CD14-positive monocyte (primary cell): ENCODE measurements around the gene SETD1B. TPM values are rescaled to one million over a fixed set of nuclear protein-coding genes. Genes with fewer than 3 reads are reported as not detected.
A peak's percentile ranks its signal among the peaks of the same experiment; 100 is the strongest.

Experiments
- DNase-seq, 3 donors: peaks; one replicate each; pipeline ENCODE4 v3.0.0-alpha.2; 2011 to 2022
- H2AFZ ChIP-seq: 2 replicates; pipeline ENCODE4 v1.6.0; 2012; ENCODE audit warnings: mild to moderate bottlenecking, low read depth, low read length, inconsistent platforms; ENCODE audit not compliant: insufficient read depth, poor library complexity, severe bottlenecking
- H3K27ac ChIP-seq, 2 donors: 1 replicate in 1 of 2; 2 replicates in 1 of 2; pipeline ENCODE4 v1.5.1; 2012 to 2013; ENCODE audit warnings: low read length in 2 of 2, control low read depth in 1 of 2, inconsistent platforms in 1 of 2, low read depth in 1 of 2, mild to moderate bottlenecking in 1 of 2
- H3K27me3 ChIP-seq, 2 donors: one replicate each; pipeline versions ENCODE4 v1.6.0 to v1.6.1; 2011 to 2013; ENCODE audit warnings: low read length in 2 of 2; ENCODE audit not compliant: control insufficient read depth in 2 of 2, insufficient read depth in 2 of 2
- H3K36me3 ChIP-seq, 2 donors: replicated peaks in 1 of 2; 1 replicate in 1 of 2; 2 replicates in 1 of 2; pipeline versions ENCODE4 v1.5.1 to v1.6.1; 2012 to 2013; ENCODE audit warnings: low read length in 2 of 2, control low read depth in 1 of 2, inconsistent platforms in 1 of 2, mild to moderate bottlenecking in 1 of 2; ENCODE audit not compliant: insufficient read depth in 2 of 2, control insufficient read depth in 1 of 2
- H3K4me1 ChIP-seq, 2 donors: 1 replicate in 1 of 2; 2 replicates in 1 of 2; pipeline versions ENCODE4 v1.5.1 to v1.6.1; 2012 to 2013; ENCODE audit warnings: low read length in 2 of 2, control low read depth in 1 of 2, inconsistent platforms in 1 of 2, mild to moderate bottlenecking in 1 of 2, moderate library complexity in 1 of 2; ENCODE audit not compliant: insufficient read depth in 2 of 2, control insufficient read depth in 1 of 2
- H3K4me2 ChIP-seq: replicated peaks from 2 replicates; pipeline ENCODE3; 2012; ENCODE audit warnings: low read length, moderate library complexity, mild to moderate bottlenecking; ENCODE audit not compliant: poor library complexity, severe bottlenecking; ENCODE audit errors: extremely low read depth
- H3K4me3 ChIP-seq, 3 experiments: fragments of 200-600 bp in 1 of 3; sonication (generic) in 1 of 3; replicated peaks in 1 of 3; 1 replicate in 2 of 3; 2 replicates in 1 of 3; pipeline ENCODE4 v1.5.1; 2011 to 2013; ENCODE audit warnings: low read length in 3 of 3, mild to moderate bottlenecking in 3 of 3, control low read depth in 2 of 3, low read depth in 2 of 3, inconsistent platforms in 1 of 3, moderate library complexity in 1 of 3
- H3K79me2 ChIP-seq: 2 replicates; pipeline ENCODE4 v1.6.0; 2012; ENCODE audit warnings: mild to moderate bottlenecking, control low read depth, inconsistent platforms, low read length, moderate library complexity; ENCODE audit not compliant: insufficient read depth
- H3K9ac ChIP-seq: 2 replicates; pipeline ENCODE4 v1.6.0; 2017; ENCODE audit warnings: low read length, mild to moderate bottlenecking; ENCODE audit not compliant: insufficient read depth, poor library complexity, severe bottlenecking
- H3K9me3 ChIP-seq, 2 donors: replicated peaks in 1 of 2; 1 replicate in 1 of 2; 2 replicates in 1 of 2; pipeline versions ENCODE4 v1.5.1 to v1.6.1; 2012 to 2013; ENCODE audit warnings: low read length in 2 of 2, control low read depth in 1 of 2; ENCODE audit not compliant: control insufficient read depth in 1 of 2, insufficient read depth in 1 of 2
- H4K20me1 ChIP-seq: 2 replicates; pipeline ENCODE4 v1.6.0; 2012; ENCODE audit warnings: mild to moderate bottlenecking, low read length, control low read depth, moderate library complexity; ENCODE audit not compliant: insufficient read depth
- H3K27ac Mint-ChIP-seq, 7 donors: one replicate each; pipeline ENCODE4 v1.8.0; 2020; ENCODE audit warnings: mild to moderate bottlenecking in 7 of 7, mixed read lengths in 7 of 7, moderate library complexity in 6 of 7, inconsistent platforms in 2 of 7
- H3K27me3 Mint-ChIP-seq, 3 donors: one replicate each; pipeline ENCODE4 v1.8.0; 2021 to 2022; ENCODE audit warnings: low read depth in 3 of 3, mild to moderate bottlenecking in 3 of 3, mixed read lengths in 3 of 3, moderate library complexity in 3 of 3, inconsistent platforms in 1 of 3
- H3K36me3 Mint-ChIP-seq, 2 donors: one replicate each; pipeline ENCODE4 v1.8.0; 2020; ENCODE audit warnings: mixed read lengths in 2 of 2, inconsistent platforms in 1 of 2, mild to moderate bottlenecking in 1 of 2
- H3K4me1 Mint-ChIP-seq: one replicate; pipeline ENCODE4 v1.8.0; 2020; ENCODE audit warnings: mild to moderate bottlenecking, mixed read lengths
- H3K4me3 Mint-ChIP-seq, 2 donors: one replicate each; pipeline ENCODE4 v1.8.0; 2020; ENCODE audit warnings: mild to moderate bottlenecking in 2 of 2, mixed read lengths in 2 of 2, moderate library complexity in 1 of 2
- H3K9me3 Mint-ChIP-seq, 7 donors: one replicate each; pipeline ENCODE4 v1.8.0; 2020 to 2022; ENCODE audit warnings: mixed read lengths in 7 of 7, mild to moderate bottlenecking in 6 of 7, moderate library complexity in 6 of 7, inconsistent platforms in 2 of 7
- WGBS: methylation state at CpG from one replicate; pipeline ENCODE4 v1.1.5; 2013; ENCODE audit warnings: missing lambda C conversion rate; ENCODE audit not compliant: insufficient coverage; 5-methylcytosine and 5-hydroxymethylcytosine counted together
- intact Hi-C, 2 donors: fragments of 100-400 bp; cut with micrococcal nuclease; formaldehyde crosslinking; loops; one replicate each; pipeline versions ENCODE4 v1.15.0 to v1.15.1; 2023
- polyA plus RNA-seq, 3 donors: library from polyadenylated mRNA; depleted of rRNA in 1 of 3; unstranded in 2 of 3; stranded (reverse) in 1 of 3; fragments of 300-500 nt in 2 of 3; fragments of >200 nt in 1 of 3; fragmentation: Illumina TruSeq in 2 of 3; gene quantifications; 1 replicate in 2 of 3; 2 replicates in 1 of 3; pipeline ENCODE4 v1.2.3, GENCODE V29; 2012 to 2021
- TF ChIP-seq, protein P1 (sequence below): fragments of 200-600 bp; IDR thresholded peaks from one replicate; pipeline ENCODE4 v1.8.0; 2022; ENCODE audit warnings: antibody characterized with exemption, mild to moderate bottlenecking

The SETD1B gene
- polyA plus RNA-seq, 3 donors, result 0.28 to 9.0 (median 0.60) TPM

DNA sequence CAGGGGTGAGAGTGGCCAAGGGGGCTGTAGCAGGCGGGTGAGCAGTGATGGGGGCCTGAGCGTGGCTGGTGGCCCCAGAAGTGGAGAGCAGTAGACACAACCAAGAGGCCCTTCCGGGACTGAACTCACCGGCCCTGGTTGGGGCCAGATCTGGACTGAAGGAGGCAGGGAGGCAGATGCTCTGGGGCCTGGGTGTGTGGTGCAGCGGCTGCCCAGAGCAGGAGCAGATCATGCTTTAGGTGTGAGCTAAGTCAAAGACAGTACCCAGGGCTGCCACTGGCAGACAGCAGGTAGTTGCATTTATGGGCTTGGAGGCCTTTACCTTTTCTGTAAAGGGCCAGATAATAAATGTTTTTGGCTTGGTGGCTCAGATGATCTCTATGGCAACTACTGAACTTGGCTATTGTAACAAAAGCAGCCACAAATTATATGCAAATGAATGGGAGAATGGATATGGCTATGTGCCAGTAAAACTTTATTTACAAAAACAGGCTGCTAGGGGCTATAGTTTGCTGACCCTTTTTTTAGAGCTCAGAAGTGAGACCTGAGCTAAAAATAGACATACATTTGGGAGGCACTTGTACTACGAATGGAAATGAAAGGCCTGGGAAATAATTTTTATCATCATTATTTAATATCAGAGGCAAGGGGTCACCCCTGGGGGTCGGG is 25.6 kb downstream of the SETD1B start:
- H3K27ac Mint-ChIP-seq, result peak overlapping the region in 6 of 7 donors; percentile 3 to 69 (median 56)
- H3K36me3 Mint-ChIP-seq, result peaks cover 69 to 84% of the 10 kb centered on the region in 2 donors
- H3K4me2 ChIP-seq, result no peak overlapping the region
- H3K36me3 ChIP-seq, result peaks cover 70 to 84% of the 10 kb centered on the region in 2 donors
- H3K4me3 Mint-ChIP-seq, result no peak overlapping the region
- no peaks in the 10 kb centered on the region for H3K9me3 ChIP-seq
- H3K27ac ChIP-seq, result no peak overlapping the region
- no peak for DNase-seq
- no peak overlapping the region for H3K9ac ChIP-seq
- H3K27me3 Mint-ChIP-seq, result peaks cover 0 to 3% (median 0%) of the 10 kb centered on the region in 3 donors
- no peak overlapping the region for H2AFZ ChIP-seq
- no peaks in the 10 kb centered on the region for H3K27me3 ChIP-seq
- no peak overlapping the region for H3K4me3 ChIP-seq
- TF ChIP-seq, protein P1, sequence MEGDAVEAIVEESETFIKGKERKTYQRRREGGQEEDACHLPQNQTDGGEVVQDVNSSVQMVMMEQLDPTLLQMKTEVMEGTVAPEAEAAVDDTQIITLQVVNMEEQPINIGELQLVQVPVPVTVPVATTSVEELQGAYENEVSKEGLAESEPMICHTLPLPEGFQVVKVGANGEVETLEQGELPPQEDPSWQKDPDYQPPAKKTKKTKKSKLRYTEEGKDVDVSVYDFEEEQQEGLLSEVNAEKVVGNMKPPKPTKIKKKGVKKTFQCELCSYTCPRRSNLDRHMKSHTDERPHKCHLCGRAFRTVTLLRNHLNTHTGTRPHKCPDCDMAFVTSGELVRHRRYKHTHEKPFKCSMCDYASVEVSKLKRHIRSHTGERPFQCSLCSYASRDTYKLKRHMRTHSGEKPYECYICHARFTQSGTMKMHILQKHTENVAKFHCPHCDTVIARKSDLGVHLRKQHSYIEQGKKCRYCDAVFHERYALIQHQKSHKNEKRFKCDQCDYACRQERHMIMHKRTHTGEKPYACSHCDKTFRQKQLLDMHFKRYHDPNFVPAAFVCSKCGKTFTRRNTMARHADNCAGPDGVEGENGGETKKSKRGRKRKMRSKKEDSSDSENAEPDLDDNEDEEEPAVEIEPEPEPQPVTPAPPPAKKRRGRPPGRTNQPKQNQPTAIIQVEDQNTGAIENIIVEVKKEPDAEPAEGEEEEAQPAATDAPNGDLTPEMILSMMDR, result no peak
- H3K4me1 Mint-ChIP-seq, result peaks cover 21% of the 10 kb centered on the region
- peaks cover 84% of the 10 kb centered on the region for H4K20me1 ChIP-seq
- intact Hi-C loops, result no loop called here
- peaks cover 10% of the 10 kb centered on the region for H3K79me2 ChIP-seq
- 95% methylated on average over 5 of the region's 7 CpGs for WGBS
- no peaks in the 10 kb centered on the region for H3K9me3 Mint-ChIP-seq
- peaks cover 12 to 17% of the 10 kb centered on the region in 2 donors for H3K4me1 ChIP-seq

DNA sequence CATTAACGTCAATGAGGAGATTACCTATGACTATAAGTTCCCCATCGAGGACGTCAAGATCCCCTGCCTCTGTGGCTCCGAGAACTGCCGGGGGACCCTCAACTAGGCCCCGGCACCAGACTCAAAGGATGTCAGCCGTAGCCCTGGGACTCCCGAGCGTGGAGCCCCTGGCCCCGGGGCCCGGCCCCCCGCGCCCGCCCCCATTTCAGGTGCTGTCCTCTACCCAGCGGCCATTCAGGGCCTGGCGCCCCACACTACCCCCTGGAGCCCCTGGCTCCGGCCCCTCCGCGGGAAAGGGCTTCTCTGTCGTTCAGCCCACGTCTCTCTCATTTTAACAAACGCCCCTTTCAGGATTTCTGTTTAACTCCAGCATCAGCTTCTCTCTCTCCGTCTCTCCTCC is 26.3 kb downstream of the SETD1B start:
- H3K27me3 Mint-ChIP-seq, result peaks cover 0 to 3% (median 0%) of the 10 kb centered on the region in 3 donors
- no peak overlapping the region for H3K4me2 ChIP-seq
- H3K36me3 Mint-ChIP-seq, result peaks cover 65 to 77% of the 10 kb centered on the region in 2 donors
- no peaks in the 10 kb centered on the region for H3K27me3 ChIP-seq
- peaks cover 76% of the 10 kb centered on the region for H4K20me1 ChIP-seq
- no peak overlapping the region for H3K9ac ChIP-seq
- 95% methylated on average over 16 of the region's 23 CpGs for WGBS
- TF ChIP-seq, protein P1, result no peak
- H3K9me3 ChIP-seq, result no peaks in the 10 kb centered on the region
- peaks cover 63 to 76% of the 10 kb centered on the region in 2 donors for H3K36me3 ChIP-seq
- peaks cover 16 to 22% of the 10 kb centered on the region in 2 donors for H3K4me1 ChIP-seq
- no peak overlapping the region for H3K27ac Mint-ChIP-seq
- H3K4me1 Mint-ChIP-seq, result peaks cover 29% of the 10 kb centered on the region
- H3K79me2 ChIP-seq, result peaks cover 10% of the 10 kb centered on the region
- no peak overlapping the region for H3K27ac ChIP-seq
- H3K4me3 ChIP-seq, result no peak overlapping the region
- no peak overlapping the region for H2AFZ ChIP-seq
- intact Hi-C loops, result no loop called here
- no peaks in the 10 kb centered on the region for H3K9me3 Mint-ChIP-seq
- no peak overlapping the region for H3K4me3 Mint-ChIP-seq
- no peak for DNase-seq
